Measurements from ENCODE around the gene WDR90.

DNA sequence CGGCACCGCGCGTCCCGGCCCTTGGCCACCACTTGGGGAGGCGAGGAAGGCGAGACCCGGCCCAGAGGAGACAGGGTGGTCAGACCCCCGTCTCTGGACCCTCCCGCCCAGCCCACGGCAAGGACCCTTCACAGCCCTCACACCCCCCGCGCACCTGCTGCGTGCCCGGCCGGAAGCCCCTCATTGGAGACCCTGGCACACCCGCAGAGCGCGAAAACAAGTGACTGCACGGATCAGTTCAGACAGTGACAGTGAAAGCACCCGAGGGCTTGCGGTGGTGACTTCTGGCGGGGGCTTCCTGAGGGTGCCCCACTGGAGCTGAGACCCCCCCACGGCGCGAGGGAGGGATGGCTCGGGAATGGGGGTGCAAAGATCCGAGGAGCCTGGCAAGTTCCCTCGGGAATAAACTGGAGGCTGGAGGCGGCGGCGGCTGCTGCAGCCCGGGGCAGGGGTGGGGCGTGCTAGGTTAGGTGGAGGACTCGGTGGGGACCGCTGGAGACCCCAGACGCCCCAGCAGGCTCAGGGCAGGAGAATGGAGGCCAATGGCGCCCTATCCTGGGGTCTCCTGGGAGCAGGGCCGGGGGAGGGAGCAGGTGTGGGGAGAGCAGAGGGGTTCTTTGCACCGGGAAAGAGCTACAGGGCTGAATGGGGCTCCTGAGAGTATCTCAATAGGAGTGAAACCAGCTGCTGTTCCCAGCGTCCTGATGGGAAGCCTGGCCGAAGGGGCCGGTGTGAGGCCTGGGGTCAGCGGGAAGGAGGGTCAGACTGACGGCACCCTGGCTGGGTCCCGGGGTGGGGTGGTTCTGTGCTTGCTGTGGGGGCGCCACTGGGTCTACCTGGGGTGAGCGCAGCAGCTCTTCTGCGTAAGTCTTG, 57.3 kb downstream of the WDR90 start:
- TF ChIP-seq, protein P1, sequence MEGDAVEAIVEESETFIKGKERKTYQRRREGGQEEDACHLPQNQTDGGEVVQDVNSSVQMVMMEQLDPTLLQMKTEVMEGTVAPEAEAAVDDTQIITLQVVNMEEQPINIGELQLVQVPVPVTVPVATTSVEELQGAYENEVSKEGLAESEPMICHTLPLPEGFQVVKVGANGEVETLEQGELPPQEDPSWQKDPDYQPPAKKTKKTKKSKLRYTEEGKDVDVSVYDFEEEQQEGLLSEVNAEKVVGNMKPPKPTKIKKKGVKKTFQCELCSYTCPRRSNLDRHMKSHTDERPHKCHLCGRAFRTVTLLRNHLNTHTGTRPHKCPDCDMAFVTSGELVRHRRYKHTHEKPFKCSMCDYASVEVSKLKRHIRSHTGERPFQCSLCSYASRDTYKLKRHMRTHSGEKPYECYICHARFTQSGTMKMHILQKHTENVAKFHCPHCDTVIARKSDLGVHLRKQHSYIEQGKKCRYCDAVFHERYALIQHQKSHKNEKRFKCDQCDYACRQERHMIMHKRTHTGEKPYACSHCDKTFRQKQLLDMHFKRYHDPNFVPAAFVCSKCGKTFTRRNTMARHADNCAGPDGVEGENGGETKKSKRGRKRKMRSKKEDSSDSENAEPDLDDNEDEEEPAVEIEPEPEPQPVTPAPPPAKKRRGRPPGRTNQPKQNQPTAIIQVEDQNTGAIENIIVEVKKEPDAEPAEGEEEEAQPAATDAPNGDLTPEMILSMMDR (IDR thresholded peaks at IDR 0.05), result no peak
- no peak for TF ChIP-seq EP300 (IDR thresholded peaks at IDR 0.05)
